ENCODE measurements around the gene ITPRIPL1. TPM values are rescaled to one million over a fixed set of nuclear protein-coding genes. Genes with fewer than 3 reads are reported as not detected.

Gene ITPRIPL1
- total RNA-seq, 4 donors from 2014 or later = 0.27 to 1.0 (median 0.89) TPM; not detected in 1

DNA sequence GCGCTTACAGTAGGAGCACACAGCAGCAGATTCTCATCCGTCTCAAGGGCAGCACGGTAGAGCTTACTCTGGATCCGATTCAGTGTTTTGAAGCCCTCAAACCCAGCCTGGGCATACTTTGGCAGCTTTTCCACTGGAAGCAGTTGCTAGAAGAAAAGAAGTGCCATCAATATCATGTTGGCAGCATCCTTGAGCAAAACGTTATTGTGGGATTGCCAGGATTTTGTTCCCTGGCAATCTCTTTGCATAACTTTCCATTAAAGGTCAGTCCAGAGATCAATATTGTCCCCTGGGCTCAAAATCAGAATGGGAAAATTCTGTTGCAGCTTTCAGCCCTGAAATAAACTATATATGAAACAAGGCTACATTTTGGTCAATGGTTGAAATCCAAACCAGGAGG lies 28.2 kb upstream of the ITPRIPL1 start:
- no peaks in the 10 kb centered on the region for H3K9me3 ChIP-seq
- H3K27me3 ChIP-seq = no peaks in the 10 kb centered on the region
- WGBS, 2 donors (ENCODE audit: low coverage in 1 of 2) = 71 to 100% methylated on average over 4 to 5 of the region's 5 CpGs
- H3K36me3 ChIP-seq = peaks cover 7 to 100% of the 10 kb centered on the region in 2 donors
- H3K4me3 ChIP-seq = no peak overlapping the region
- TF ChIP-seq POLR2AphosphoS5 (IDR thresholded peaks at IDR 0.05) (no peak), EP300 (IDR thresholded peaks at IDR 0.05) (no peak), POLR2A (IDR thresholded peaks at IDR 0.05) (no peak)
- TF ChIP-seq, protein P1, sequence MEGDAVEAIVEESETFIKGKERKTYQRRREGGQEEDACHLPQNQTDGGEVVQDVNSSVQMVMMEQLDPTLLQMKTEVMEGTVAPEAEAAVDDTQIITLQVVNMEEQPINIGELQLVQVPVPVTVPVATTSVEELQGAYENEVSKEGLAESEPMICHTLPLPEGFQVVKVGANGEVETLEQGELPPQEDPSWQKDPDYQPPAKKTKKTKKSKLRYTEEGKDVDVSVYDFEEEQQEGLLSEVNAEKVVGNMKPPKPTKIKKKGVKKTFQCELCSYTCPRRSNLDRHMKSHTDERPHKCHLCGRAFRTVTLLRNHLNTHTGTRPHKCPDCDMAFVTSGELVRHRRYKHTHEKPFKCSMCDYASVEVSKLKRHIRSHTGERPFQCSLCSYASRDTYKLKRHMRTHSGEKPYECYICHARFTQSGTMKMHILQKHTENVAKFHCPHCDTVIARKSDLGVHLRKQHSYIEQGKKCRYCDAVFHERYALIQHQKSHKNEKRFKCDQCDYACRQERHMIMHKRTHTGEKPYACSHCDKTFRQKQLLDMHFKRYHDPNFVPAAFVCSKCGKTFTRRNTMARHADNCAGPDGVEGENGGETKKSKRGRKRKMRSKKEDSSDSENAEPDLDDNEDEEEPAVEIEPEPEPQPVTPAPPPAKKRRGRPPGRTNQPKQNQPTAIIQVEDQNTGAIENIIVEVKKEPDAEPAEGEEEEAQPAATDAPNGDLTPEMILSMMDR (IDR thresholded peaks at IDR 0.05) = no peak
- no peak overlapping the region for H3K27ac ChIP-seq
- peaks cover 0 to 11% (median 0%) of the 10 kb centered on the region in 3 donors for H3K4me1 ChIP-seq
- no peak for ATAC-seq

DNA sequence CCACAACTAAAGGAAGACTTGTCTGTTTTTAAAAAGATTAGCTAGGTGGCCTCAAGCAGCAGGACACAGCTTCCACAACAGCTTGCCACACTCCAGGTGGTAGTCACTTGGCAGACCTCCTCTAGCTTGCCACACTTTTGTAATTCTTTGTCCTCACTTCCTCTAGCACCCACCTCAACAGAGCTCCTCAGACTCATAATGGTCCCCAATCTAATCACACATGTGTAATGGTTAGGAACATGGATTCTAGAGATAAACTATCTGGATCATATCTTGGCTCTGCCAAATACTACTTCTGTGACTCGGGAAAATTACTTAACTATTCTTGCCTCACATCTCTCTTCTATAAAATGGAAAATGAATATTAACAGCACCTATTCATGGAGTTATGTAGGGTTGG lies 23.3 kb upstream of the ITPRIPL1 start:
- TF ChIP-seq EP300 (IDR thresholded peaks at IDR 0.05) = no peak
- TF ChIP-seq POLR2A (IDR thresholded peaks at IDR 0.05) = no peak
- TF ChIP-seq POLR2AphosphoS5 (IDR thresholded peaks at IDR 0.05) = no peak
- TF ChIP-seq, protein P1 (IDR thresholded peaks at IDR 0.05) = no peak
- Histone ChIP-seq H3K4me3 (no peak overlapping the region), H3K36me3 (peaks cover 4 to 71% of the 10 kb centered on the region in 2 donors), H3K9me3 (no peaks in the 10 kb centered on the region), H3K27me3 (no peaks in the 10 kb centered on the region), H3K4me1 (peaks cover 0 to 50% (median 11%) of the 10 kb centered on the region in 3 donors), H3K27ac (no peak overlapping the region)
- ATAC-seq = no peak
- WGBS, 2 donors (ENCODE audit: low coverage in 1 of 2) = 67% methylated on average over 1 of the region's 1 CpG; no CpG with 5 or more reads in 1 of the 2 donors

DNA sequence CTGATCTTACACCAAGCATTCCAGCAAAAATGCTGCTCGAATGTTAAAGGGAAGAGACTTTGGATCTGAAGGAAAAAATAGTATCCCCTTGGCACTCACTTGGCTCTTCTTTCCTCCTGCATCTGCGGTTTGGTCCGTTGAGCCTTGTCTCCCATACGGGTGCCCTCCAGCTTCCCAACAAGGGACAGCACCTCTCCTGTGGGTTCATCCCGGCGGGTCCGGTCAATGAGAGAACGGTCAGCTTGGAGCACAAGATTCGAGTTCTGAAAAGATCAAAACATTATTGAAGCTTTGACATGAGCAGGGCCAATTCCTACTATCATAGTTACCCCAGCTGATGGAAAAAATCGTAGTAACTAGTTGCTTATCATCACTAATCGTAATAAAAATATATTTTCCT lies 20.5 kb upstream of the ITPRIPL1 start:
- H3K4me3 ChIP-seq = peak overlapping the region; percentile 67 to 90
- peaks cover 0 to 50% (median 11%) of the 10 kb centered on the region in 3 donors for H3K4me1 ChIP-seq
- H3K27me3 ChIP-seq = no peaks in the 10 kb centered on the region
- H3K36me3 ChIP-seq = peaks cover 0 to 44% of the 10 kb centered on the region in 2 donors
- TF ChIP-seq, protein P1 (IDR thresholded peaks at IDR 0.05) = no peak
- TF ChIP-seq POLR2AphosphoS5 (IDR thresholded peaks at IDR 0.05) (no peak), POLR2A (IDR thresholded peaks at IDR 0.05) (no peak), EP300 (IDR thresholded peaks at IDR 0.05) (no peak)
- ATAC-seq = no peak
- peak overlapping the region in 3 of 4 donors; percentile 78 to 87 (median 82) for H3K27ac ChIP-seq
- H3K9me3 ChIP-seq = no peaks in the 10 kb centered on the region
- 64 to 73% methylated on average over 4 to 11 of the region's 11 CpGs for WGBS, 2 donors (ENCODE audit: low coverage in 1 of 2)

DNA sequence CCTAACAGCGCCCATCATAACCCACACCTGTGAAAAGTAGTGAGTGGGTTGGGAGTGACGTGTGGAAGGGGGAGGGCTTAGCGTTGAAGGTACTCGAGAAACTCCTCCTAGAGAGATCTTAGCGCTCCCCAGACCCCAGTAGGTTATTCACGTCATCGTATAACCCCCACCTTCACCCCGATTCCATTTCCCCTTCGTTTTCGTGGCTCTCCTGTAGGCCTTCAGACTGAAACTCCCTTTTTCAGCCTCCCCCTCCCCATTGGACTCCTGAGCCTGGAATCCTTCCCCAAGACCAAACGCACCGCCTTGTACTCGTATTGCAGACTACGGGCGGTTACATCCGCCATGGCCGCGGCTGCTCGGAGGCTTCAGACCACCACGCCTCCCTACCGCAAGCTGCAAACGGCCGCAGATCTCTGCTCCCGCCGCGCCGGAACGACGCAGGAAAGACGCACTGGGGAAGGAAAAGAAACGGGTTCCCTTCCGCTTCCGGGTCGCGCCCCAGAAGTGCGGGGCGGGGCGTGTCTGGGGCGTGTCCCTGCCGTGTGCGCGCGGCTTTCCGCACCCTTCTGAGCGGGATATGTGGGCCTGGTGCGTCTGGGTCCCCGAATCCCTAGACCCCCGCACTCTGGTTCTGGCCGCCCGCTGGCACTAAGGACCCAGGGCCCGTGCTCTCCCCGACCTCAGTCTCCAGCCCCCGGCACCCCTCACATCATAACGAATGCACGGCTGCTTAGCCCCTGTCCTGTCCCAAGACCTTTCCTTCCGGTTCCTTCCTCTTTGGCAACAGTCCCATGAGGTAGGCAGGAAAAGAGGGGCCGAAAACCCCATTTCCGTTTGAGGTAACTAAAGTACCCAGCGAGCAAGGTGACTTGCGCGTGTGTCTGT lies 19.8 kb upstream of the ITPRIPL1 start, which contains the start of gene SNRNP200:
SNRNP200 (minus strand) TSS at position 456 of the 888 bp plus-strand sequence; CDS start at position 347, 109 bp downstream.
- Histone ChIP-seq H3K4me1 (peaks cover 0 to 50% (median 11%) of the 10 kb centered on the region in 3 donors), H3K4me3 (peak within 1 kb of the TSS; percentile 67 to 90), H3K27ac (peak within 1 kb of the TSS; percentile 74 to 87 (median 80)), H3K9me3 (no peaks in the 10 kb centered on the region), H3K27me3 (no peaks in the 10 kb centered on the region), H3K36me3 (peaks cover 0 to 36% of the 10 kb centered on the region in 2 donors)
- ATAC-seq = peak; percentile 96
- TF ChIP-seq, protein P1 (IDR thresholded peaks at IDR 0.05) = peak in 1 of 4 experiments; percentile 4
- TF ChIP-seq POLR2A (IDR thresholded peaks at IDR 0.05) (peak; percentile 77), EP300 (IDR thresholded peaks at IDR 0.05) (no peak), POLR2AphosphoS5 (IDR thresholded peaks at IDR 0.05) (peak; percentile 92)
- WGBS, 2 donors (ENCODE audit: low coverage in 1 of 2) = 2 to 3% methylated on average over 15 to 23 of the region's 61 CpGs

Data from gastroesophageal sphincter (tissue), 4 donors.